A204.1 (cell line): ENCODE measurements around the gene PSEN2.

Source experiments
- FAIRE-seq: peaks from 2 replicates; lab custom pipeline; 2012; peaks lifted over from hg19 to GRCh38; lab: Jason Lieb, UNC

PSEN2 gene

DNA sequence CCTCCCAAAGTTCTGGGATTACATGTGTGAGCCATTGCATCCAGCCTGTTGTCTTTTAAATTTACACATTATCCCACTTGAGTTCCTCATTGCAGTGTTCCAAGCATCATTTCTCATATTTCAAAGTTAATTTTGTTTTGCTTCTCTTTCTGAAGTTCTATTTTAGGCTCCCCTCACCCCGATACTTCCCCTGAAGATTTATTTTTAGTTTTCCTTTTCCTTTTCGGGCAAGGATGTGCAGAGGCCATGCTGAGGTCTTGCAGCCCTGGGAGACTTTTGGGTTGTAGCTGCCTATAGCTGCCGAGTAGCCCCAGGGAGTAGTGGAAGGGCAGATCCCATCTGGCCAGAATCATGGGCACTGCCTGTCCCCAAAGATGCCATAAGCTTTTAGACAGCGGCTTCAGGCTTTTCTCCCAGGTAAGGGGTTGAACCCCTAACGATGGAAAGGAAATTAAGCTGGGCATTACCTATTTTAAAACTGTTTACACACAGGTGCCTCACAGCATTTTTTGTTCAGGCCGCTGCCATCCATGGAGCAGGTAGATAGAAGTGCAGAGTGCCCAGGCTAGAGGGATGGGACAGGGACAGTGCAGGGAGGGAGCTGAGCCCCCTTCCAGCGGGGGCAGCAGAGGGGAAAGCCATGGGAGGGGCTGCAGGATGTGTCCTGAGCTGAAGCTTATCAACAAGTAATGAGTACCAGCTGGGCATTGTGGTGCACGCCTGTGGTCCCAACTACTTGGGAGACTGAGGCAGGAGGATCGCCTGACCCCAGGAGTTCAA lies 15.9 kb downstream of the PSEN2 start:
- no peak for FAIRE-seq

DNA sequence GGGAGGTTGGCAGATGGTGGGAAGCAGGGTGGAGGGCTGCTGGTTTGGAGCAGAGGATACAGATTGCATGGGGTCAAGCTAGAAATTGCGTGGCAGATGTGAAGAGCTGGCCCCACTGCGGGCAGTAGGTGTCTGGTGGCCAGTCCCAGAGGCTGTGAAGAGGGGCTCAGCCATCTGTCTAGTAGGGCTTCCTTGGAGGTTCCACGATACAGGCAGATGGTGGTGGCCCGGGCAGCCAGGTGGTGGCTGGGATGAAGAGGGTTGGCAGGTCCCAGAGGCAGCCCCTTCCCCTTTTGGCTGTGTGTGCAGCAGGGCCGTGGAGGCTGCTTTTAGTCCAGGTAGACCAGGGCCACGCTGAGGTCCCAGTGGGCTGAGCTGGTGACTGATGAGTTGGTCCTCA lies 16.6 kb downstream of the PSEN2 start:
- FAIRE-seq, result no peak

DNA sequence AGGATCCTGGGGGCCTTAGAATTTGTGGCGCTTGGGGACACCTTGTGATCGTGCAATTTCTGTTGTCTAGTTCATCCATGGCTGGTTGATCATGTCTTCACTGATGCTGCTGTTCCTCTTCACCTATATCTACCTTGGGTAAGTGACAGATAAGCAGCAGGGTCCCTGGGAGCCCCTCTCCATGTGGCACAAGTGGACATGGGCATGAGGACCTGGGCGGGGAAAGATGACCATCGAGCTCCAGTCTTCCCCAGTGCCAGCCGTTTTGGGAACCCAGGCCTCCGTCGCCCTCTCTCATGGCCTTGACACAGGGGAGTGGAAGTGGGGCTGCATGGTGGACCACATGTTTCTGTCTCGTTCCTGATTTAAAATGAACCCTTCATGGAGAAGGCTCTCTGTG lies 17.6 kb downstream of the PSEN2 start:
- no peak for FAIRE-seq

DNA sequence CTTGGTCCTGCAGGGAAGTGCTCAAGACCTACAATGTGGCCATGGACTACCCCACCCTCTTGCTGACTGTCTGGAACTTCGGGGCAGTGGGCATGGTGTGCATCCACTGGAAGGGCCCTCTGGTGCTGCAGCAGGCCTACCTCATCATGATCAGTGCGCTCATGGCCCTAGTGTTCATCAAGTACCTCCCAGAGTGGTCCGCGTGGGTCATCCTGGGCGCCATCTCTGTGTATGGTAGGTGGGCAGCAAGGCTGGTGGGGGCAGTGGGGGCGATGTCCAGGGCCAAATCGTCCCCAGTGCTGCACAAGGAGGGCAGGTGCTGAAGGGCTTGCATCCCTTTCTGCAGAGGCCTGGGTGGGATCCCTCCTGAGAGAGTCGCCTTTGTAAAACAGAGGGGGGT lies 18.4 kb downstream of the PSEN2 start:
- FAIRE-seq, result no peak

DNA sequence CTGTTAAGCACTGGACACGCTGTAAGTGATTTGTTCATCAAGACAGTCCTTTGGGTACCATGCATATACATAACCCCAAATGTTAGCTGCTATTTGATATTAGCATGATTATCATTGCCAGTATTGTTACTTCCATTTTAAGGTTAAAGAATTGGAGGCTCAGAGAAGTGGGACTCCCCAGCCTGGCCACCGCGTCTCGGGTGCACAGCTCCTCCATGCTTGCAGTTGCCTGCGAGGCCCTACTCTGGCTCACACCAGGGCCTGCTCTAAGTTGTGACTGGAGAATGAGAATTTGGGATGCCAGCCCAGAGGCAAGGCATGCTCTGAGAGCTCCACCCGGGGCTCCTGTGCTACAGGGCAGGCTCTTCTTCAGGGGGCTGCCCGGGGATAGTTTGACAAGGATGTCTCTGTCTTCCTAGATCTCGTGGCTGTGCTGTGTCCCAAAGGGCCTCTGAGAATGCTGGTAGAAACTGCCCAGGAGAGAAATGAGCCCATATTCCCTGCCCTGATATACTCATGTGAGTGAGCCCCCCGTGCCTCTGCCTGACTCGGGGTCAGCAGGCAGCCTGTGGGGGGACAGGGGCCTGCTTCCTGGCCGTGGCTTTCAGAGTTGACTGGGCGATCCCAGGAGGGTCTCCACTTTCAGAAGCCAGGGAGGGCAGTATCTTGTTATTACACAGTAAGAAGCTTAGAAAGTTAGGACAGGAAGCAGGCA lies 19.4 kb downstream of the PSEN2 start:
- no peak for FAIRE-seq

DNA sequence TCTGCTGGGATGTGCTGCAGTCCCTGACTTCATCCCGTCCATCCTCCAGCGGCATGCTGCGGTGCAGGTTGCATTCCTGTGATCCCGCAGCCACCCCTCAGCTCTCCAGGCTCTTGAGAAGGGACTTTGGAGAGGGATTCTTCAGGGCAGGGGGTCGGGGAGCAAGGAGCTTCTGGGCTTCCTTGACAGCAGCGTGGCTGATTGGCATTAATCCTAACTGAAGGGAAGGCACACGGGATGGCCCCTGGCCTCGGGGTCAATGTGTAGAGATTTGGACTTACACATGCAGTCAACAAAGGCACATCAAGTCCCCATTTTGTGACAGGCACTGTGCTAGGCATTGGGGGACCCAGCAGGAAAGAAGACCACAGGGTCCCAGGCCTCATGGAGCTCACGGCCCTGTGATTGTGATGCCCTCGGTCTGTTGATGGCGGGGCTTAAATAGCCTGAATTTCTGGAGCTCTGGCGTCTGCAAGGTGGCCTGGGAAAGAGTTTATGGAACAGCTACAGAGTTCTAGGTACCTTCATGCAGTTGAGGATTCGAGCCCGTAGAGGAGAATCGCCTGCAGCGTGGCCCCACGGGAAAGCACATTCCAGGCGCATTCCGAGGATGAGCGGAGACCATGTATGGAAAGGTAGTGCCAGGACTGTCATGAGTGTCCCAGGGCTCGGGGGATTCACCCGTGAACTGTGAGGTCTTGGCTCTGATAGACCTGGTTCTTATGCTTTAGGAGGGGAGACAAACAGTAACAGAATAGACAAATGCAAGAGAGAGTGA lies 20.1 kb downstream of the PSEN2 start:
- no peak for FAIRE-seq

DNA sequence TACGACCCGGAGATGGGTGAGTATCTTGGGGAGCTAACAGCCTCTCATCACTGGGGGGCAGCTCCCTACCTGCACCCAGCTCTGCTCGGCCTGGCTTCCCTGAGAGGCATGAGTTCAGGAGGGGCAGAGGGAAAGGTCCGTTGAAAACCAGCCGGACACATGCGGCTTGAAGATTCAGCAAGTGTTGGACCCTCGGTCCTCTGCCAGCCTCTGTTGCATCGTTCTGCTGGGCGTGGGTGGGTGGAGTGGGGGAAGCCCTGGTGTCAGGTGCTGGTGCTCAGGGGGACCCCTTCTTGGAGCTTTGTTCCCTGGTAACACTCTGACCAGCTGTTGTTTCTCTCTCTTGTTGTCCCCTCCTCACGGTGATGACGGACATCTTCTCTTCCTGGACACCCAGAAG lies 20.9 kb downstream of the PSEN2 start:
- FAIRE-seq, result no peak

DNA sequence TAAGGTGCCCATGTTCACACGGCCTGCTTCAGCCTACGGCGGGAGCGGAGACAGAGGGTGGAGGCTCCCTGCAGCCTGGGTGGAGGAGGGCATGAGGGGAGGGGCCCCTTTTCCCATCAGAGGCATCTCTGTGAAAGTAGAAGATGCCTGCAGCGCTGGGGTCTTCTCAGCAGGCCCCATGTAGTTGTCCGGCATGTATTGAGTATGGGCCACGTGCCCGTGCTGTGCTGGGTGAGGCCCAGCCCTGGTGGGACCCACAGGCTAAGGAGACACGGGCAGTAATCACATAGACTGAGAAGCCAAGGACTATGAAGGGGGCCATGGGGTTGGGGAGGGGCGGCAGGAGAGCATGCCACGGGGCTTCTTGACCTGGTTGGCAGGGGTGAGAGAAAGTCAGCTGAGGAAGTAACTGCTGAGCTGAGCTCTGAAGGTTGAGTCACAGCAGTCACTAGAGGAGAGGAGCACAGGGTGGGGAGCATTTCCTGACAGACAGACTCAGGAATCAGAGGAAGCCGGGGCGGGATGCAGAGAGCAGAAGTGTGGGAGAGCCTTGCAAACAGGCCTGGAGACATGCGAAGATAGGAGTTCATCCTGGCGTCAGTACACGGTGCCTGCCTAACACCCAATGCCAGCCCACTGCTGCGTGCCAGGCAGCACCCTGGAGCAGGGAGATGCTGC lies 21.6 kb downstream of the PSEN2 start:
- no peak for FAIRE-seq

DNA sequence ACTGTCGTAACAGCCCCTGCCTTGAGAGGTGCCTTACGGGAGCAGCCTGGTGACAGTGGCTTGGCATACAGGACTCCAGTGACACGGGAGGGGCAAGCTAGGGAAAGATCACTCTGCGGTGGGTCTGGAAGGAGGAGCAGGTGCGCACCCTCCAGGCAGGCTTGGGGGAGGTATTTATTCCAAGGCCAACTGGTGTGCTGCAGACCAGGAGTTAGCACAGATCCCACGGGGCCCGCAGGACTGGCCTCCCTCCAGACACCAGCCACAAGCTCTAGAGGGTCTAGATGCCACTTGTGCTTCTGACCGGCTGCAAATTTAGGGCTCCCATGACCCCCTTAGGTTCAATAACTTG lies 22.1 kb downstream of the PSEN2 start:
- no peak for FAIRE-seq

DNA sequence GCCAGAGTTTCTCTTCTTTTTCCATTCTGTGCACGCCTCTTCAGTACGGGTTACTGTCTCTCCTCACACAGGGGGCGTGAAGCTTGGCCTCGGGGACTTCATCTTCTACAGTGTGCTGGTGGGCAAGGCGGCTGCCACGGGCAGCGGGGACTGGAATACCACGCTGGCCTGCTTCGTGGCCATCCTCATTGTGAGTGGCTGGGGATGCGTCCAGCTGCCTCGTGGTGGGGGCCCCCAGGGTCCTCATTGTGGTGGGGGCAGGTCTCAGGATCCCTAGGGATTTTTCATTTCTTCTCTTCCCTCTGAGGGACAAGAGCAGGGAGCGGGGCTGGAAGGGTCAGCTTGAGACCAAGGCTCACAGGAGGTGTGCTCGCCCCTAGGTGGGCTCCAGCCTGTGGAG lies 23.5 kb downstream of the PSEN2 start:
- FAIRE-seq, result no peak

DNA sequence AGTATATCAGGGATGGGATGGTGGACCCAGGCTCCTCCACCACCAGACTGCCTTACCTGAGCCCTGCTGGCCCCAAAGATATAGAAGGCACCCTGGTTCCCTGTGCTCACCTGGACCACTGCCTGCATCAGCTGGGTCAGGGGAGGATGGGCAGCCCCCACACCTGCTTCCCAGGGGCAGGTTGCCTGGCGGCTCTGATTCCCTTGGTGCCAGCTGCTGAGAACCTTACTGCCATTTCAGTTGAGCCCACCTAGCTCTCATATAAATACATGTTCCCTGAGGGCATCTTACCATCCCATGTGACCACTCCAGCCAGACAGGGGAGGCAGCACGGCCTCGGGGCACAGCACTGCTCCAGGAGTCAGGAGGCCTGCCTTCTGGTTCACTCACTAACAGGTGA lies 24.4 kb downstream of the PSEN2 start:
- no peak for FAIRE-seq

DNA sequence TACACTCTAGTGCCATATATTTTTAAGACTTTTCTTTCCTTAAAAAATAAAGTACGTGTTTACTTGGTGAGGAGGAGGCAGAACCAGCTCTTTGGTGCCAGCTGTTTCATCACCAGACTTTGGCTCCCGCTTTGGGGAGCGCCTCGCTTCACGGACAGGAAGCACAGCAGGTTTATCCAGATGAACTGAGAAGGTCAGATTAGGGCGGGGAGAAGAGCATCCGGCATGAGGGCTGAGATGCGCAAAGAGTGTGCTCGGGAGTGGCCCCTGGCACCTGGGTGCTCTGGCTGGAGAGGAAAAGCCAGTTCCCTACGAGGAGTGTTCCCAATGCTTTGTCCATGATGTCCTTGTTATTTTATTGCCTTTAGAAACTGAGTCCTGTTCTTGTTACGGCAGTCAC lies 25.2 kb downstream of the PSEN2 start:
- no peak for FAIRE-seq

DNA sequence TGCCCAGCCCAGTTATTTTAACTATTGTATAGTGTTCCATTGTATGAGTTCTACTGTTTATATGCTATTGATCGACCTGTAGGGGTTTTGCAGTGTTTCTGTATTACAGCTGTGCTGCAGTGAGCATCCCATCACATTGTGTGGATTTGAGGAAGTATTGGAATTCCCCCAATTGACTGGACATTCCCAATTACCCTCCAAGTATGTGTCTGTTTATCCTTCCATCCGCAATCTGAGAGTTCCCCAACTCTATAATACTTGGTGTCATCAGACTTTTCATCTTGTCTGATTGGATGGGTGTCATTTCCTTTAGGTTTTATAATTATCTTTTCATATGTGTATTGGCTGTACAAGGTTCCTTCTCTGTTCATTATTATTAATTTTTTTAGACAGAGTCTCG lies 27.8 kb downstream of the PSEN2 start:
- no peak for FAIRE-seq

DNA sequence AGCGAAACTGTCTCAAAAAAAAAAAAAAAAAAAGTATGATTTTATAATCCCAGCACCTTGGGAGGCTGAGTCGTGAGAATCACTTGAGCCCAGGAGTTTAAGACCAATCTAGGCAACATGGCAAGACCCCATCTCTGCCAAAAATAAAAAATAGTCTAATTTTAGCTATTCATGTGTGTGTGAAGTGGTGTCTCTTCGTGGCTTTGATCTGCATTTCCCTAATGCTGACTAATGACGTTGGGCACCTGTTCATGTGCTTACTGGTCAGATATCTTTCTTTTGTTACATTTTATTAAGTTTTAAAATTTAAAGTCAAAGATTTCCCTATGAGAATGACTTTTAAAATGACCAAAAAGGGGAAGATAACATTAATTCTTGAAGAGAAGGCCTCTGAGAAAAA lies 31.0 kb downstream of the PSEN2 start:
- no peak for FAIRE-seq

DNA sequence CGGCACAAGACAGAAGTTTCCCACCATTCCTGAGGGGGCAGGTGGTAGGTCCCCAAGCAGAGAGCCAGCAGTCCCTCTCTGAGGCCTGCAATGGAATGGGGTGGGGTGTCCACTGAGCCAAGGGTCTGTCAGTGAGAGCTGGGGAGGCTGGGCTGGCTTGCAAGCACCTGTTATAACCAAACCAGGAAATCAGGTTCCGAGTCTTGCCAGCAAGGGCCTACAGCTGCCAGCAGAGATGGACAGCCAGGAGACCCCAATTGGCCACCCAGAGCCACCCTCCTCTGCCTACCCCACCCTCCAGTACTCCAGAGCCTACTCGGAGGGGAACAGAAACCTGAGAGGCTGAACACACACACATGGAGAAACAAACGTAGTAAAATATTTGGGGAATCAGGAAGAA lies 32.2 kb downstream of the PSEN2 start:
- FAIRE-seq, result no peak

DNA sequence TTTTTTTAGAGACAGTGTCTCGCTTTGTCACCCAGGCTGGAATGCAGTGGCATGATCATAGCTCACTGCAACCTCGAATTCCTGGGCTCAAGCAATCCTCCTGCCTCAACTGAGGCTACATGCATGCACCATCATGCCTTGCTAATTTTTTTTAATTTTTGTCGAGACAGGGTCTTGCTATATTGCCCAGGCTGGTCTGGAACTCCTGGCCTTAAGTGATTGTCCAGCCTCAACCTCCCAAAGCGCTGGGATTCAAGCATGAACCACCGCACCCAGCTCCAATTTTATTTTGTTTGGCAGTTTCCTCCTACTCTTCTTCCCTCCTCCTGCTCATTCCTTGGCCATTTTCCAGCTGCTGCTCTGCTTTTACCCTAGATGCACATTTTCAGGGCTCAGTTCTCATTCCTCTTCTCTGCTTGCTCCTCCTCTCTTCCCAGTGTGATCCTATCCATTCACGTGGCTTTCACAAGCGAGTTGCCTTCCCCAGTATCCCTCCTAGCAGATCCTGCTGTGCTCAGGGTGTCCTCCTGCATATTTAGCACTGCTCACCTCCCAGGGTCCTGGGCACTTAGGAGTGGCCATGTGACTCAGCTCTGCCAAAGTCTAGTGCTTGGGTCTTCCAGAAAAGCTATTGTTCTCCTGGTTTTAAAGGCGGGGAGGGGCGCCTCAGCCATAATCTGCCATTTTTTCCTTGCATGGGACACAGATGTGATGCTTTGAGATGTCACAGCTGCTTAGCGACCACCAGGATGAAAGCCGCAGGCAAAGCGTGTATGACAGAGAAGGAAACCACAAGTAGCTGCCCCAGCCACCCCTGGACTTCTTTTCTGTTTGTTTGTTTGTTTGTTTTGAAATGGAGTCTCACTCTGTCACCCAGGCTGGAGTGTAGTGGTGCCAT lies 33.7 kb downstream of the PSEN2 start:
- no peak for FAIRE-seq

DNA sequence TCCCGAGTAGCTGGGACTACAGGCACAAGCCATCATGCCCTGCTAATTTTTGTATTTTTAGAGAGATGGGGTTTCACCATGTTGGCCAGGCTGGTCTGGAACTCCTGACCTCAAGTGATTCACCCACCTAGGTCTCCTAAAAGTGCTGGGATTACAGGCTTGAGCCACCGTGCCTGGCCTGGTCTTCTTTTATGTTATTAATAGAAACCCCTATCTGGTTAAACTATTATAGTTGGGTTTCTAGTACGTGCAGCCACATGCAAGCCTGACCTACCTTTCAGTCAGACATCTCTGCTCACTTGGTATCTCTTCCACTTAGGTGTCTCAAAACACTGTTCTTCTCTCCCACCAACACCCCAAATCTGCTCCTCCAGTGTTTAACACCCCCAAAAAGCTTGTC lies 34.4 kb downstream of the PSEN2 start:
- no peak for FAIRE-seq

DNA sequence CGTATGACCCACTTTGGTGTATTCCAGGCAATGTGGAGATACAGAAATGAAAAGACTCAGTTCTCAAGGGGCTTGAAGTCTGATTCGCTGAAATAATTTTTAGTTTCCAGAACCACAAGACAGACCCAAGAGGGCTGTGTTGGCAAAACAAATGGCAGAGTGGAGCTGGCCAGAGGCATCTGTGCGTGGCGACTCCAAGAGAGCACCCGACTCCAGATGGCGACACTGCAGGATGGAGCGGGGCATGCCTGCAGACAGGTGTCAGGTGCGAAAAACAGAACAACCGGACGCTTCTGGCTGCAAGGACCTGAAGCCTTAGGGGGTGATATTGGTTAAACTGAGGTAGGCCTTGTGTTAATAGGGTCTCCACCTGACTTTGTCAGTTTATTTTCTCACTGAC lies 38.0 kb downstream of the PSEN2 start:
- FAIRE-seq, result no peak

DNA sequence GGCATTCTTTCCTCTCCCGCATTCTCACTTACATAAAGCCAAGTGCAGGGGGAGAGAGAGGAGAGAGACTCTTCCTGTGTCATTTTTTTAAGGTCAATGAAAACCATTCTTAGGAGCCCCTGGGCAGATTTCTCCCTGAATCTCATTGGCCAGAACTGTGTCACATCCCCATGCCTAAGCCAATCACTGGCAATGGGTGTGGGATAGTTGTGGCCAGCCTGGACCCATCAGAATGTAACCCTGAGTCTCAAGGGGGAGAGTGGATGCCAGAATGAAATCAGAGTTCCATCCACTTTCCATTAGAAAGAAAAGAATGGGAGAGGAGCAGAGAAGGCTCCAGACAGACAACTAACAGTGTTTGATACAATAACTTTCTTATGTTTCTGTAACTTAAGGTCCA lies 38.5 kb downstream of the PSEN2 start:
- no peak for FAIRE-seq

DNA sequence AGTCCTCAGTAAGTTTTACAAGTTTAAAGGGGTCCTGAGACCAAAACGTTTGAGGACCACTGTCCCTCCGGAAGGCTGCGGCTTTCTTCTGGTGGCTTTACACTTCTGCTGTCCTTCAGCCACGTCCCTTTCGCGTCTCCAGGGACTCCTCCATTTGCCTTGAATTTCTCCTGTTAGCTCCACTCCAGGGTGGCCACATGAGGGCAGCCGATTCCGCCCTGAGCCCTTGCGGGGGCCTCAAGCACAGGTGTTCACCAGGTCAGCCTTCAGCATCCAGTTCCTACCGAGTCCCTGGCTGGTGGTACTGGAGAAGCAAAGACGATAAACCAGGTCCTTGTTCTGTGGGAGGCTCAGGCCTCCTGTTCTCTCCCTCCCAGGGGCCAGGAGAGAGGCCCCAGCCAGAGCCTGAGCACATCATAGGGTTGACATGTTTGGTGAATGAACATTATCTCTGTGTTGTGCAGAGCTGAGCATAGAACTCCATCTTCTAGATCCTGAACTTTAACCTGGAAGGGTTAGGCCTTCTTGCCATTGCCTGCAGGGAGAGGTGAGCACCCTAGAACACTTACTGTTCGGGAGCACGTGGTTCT lies 42.3 kb downstream of the PSEN2 start:
- no peak for FAIRE-seq

DNA sequence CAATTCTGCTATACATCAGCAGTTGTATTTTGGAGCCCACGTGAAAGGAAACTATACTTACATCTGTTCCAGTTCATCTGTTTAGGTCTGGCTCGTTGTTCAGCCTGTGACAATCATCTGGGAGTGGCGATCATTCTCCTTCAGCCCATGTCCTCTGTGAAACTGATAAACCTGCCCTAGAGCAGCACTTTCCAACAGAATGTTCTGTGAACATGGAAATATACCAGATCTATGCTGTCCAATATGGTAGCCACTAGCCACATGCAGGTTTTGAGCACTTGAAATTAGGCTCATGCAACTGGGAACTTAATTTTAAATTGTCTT lies 45.2 kb downstream of the PSEN2 start:
- FAIRE-seq, result no peak

DNA sequence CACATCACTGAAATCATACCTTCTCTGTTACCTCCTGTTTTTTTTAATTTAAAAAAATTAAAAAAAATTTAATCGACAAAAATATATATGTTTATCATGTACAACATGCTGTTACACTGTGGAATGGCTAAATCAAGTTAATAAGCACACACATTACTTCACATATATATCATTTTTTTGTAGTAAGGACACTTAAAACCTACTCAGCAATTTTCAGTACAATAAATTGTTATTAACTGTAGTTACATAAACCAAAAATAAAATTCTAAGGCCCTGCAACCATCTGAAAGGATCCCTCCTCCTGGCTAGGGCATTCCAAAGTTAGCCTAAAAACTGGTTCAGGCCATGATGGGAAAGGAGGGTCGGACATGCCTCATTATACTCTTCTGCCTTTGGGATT lies 46.1 kb downstream of the PSEN2 start:
- FAIRE-seq, result no peak
